HG03196 (cell line): ENCODE measurements around the gene ADA.
"Not testable (repeated sequence)": the region's sequence is repeated elsewhere in the genome, so short reads cannot be mapped to it uniquely, and the experiment has no call there.

ENCODE experiments used
- ATAC-seq: cut with Tn5 transposase; IDR thresholded peaks from one replicate; pipeline ENCODE4 v1.9.1; 2021; ENCODE audit not compliant: unreplicated experiment

Gene ADA

DNA sequence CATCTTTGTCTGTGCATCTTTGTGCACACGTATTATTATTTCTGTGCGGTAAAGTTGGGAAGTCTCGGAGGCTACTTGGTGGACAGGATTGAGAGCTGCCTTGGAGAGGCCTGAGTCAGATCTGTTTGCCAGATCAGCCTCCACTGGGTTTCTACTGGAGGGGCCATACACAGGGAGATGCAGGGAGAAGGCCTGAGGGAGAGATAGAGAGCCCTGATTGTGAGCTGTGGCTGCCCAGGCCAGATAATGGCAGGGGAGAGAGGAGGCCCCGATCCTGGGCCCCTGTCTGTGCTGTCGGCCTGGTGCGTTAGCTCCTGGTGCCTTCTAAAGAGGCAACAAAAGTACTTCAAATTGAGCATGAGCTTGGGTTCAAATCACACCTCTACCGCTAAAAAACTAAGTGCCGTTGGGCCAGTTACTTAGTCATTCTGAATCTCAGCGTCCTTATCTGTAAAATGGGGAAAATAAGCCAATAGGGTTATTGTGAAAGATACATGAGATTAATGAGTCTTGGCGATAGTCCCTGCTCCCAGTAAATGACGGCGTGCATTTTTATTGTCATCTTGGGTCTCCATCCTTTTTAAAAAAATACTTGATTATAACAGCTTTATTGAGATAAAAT, 27.6 kb upstream of the ADA start:
- no peak for ATAC-seq

DNA sequence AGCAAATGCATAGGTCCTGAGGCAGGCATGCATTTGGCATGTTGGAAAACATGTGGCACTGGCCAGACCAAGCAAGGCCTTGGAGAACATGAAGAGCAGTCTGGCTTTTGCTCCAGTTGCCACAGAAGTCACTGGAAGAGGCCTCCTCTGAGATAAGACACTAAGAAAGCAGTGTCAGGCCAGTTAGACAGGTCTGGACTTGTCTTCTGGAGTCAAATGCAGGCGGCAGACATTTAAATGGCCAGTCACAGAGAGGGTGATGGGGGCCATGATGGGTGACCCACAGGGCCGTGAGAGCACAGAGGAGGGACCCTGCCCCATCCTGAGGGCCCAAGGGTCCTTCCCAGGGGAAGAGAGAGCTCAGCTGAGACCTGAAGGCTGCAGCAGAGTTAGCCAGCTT, 26.7 kb upstream of the ADA start:
- ATAC-seq: no peak

DNA sequence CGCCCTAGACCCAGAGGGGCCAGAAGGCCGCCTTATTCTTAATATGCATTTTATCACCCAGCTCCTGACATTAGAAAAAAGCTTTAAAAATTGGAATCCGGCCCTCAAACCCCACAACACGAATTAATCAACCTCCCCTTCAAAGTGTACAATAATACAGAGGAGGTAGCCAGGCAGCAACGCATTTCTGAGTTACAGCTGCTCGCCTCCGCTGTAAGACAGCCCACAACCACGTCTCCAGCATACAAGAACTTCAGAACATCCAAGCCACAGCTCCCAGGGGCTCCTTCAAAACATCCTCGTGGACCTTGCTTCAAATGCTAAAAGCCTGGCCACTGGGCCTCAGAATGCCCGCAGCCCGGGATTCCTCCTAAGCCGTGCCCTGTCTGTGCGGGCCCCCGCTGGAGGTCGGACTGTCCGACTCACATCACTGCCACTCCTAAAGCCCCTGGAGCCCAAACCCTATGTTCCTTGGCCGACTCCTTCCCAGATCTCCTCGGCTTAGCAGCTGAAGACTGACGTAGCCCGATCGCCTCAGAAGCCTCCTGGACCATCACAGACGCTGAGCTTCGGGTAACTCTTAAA, 20.9 kb upstream of the ADA start:
- ATAC-seq: not testable (repeated sequence)

DNA sequence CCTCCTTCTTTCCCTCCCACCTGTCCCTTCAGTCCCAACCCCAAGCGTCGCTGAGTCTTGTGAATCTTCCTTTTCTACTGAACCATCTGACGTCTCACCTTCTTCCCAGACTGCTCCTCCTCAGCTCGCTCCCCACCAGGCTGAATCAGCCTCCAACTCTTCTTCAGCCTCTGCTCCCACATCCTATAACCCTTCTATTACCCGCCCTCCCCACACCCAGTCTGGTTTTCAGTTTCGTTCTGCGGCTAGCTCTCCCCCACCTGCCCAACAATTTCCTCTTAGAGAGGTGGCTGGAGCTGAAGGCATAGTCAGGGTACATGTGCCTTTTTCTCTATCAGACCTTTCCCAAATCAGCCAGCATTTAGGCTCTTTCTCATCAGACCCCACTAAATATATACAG, 20.0 kb upstream of the ADA start:
- ATAC-seq: not testable (repeated sequence)

DNA sequence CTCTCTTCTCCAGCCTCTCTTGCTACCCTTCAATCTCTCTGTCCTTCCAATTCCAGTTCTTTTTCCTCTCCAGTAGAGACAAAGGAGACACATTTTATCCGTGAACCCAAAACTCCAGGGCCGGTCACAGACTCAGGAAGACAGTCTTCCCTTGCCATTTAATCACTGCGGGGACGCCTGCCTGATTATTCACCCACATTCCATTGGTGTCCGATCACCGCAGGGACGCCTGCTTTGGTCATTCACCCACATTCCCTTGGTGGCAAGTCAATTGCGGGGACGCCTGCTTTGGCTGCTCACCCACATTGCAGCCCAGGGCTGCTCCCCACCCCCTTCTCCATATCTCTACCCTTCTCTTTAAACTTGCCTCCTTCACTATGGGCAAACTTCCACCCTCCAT, 19.4 kb upstream of the ADA start:
- not testable (repeated sequence) for ATAC-seq

DNA sequence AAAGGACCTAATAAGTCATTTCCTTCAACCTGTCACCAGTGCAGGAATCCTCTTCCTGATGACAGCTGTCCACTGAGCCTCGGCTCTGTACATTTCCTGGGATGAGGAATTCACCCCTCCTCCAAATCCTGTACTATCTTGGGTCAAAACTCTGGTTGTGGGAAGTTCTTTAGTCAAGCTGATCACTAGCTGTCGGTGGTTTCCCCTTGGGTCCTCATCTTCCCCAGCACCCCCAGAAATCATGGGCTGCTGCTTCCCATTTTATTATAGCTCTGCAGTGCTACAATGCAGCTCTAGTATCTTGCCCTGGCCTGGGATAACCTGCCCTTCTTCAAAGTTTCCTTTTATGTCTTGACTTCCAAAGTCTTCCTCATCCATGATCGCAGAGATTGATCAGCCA, 14.6 kb upstream of the ADA start:
- ATAC-seq: no peak

DNA sequence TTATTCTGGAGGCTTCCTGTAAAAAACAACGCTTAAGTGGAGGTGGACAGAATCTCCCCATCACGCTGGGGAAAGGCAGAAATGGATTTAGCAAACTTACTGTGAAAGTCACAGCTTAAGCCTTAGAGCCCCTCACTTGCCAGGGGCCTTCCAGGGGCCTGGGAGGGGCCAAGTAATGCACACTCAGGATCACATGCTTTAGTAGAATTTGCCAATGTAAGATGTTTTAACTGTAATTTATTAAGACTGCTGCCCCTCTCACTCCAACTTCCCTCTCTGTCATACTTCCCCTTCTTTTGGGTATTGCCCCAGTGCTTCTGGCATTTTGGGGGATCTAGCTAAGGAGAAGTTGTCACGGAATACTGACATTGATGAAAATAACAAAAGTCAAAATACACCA, 12.6 kb upstream of the ADA start:
- no peak for ATAC-seq

DNA sequence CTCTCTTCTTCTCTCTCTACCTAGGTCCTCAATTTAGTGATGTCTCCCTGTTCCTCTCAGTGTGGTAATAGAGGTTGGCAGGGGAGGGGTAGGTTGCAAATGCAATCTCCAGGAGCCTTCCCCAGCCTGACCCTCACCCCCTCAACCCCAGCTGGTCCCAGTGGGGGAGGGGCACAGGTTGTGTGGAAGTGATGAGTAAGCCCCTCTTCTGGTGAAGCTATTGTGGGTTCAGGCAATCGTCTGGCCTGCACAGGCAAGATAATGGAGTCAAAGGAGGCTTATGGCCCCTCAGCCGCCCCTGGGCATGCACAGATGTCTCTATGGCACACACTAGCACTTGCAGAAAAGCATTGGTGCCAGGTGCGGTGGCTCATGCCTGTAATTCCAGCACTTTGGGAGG, 10.8 kb upstream of the ADA start:
- no peak for ATAC-seq

DNA sequence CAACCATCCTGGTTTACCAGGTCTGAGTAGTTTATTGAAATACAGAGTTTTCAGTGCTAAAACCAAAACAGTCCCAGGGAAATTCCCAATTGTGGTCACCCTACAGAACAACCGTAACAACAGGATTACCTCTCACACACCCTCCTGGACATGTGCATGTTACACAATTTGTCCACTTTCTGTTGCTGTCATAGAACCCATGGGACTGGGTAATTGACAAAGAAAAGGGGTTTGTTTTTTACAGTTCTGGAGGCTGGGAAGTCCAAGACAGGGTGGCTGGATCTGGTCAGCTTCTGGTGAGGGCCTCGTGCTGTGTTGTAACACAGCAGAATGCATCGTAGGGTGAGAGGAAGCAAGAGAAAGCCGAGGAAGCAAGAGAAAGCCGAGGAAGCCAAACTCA, 9.1 kb upstream of the ADA start:
- no peak for ATAC-seq

DNA sequence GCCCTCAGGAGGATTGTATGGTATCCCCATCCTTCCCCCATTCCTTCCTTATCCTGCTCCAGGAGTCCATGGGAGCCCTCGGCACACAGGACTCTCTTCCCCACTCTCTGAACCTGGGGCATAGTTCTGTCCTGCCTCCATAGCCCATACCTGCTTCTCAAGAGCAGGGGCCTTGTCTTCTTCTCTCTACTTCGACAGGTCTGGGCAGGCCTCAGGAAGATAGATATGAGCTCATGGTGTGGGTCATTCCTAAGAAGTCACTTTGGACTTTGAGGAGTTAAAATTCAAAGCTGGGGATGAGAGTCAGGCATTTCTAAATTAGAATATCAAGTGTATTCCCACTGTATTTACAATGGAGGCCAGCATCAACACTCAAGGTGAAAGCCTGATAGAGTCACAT, 8.4 kb upstream of the ADA start:
- ATAC-seq: no peak

DNA sequence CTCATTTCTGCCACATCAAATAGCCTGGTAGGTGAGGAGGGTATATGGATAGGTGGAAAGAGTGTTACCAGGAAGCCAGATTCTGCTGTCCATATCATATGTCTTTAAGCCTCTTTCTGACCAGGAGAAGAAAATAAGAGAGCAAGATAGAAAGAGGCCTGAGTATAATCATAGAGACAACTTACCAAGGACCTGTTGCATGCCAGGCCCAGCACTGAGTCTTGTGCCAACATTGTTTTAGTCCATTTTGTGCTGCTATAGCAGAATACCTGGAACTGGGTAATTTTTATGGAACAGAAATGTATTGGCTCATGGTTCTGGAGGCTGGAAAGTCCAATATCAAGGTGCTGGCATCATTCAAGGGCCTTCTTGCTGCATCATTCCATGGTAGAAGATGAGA, 7.3 kb upstream of the ADA start:
- no peak for ATAC-seq

DNA sequence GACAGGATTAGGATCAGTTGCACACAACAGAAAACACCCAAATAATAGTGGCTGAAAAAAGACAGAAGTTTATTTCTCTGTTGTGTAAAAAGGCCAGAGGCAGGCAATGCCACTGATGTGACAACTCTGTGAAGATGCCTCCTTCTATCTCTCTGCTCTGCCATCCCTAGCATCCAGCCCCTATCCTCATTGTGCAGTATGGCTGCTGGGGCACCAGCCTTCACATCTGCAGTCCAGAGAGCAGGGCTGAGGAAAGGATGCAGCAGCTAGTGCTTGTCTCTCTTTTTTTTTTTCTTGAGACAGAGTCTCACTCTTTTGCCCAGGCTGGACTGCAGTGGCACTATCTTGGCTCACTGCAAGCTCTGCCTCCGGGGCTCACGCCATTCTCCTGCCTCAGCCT, 6.4 kb upstream of the ADA start:
- ATAC-seq: no peak

DNA sequence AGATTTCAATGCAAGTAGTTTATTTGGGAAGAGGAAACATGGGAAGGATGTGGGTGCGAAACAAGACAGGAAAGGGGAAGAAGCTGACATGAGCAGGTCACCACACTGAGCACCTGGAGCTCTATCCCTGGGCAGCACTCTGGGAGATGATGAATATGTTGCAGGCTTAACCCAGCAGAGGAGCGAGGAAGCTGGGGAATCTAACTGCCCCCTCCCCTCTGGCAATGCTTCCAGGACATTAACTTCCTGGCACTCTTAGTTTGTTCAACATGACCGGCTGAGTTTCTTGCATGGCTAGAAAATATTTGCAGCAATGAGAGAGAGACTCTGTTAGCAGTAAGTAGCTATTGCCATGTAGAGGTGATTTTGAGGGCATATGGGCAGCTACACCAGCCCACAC, 4.9 kb upstream of the ADA start:
- ATAC-seq: no peak

DNA sequence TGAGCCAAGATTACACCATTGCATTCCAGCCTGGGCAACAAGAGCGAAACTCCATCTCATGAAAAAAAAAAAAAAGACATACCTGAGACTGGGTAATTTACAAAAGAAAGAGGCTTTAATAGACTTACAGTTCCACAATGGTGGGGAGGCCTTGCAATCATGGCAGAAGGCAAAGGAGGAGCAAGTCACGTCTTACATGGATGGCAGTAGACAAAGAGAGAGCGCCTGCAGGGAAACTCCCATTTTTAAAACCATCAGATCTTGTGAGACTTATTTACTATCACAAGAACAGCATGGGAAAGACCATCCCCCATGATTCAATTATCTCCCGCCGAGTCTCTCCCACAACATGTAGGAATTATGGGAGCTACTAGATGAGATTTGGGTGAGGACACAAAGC, 2.7 kb upstream of the ADA start:
- not testable (repeated sequence) for ATAC-seq

DNA sequence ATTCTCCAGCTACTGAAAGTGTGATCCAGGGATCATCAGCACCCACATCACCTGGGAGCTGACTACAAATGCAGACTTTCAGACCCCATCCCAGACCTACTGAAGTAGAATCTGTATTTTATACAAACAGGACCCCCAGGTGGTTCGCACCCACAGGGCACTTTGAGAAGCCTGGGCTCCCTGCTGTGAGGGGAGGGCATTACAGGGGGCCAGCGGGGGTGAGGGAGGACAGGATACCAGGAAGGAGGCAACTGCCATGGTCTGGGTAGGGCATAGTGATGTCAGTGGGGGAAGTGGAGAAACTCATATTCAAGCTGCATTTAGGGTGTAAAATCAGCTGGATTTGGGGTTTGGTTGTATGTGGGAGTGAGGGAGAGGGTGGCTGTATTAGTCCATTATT, 2.0 kb upstream of the ADA start:
- ATAC-seq: no peak

DNA sequence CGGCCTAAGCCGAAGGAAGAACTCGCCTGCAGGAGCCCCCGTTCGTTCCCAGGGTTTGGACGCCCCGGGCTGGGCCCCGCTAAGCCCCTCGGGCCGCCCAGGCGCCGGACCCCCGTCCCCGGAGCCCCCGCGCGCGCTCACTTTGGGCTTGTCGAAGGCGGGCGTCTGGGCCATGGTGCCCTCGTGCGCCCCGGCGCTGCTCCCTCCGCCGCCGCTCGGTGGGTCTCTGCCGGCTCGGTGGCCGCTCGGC, 140 bp downstream of the ADA start:
- no peak for ATAC-seq

DNA sequence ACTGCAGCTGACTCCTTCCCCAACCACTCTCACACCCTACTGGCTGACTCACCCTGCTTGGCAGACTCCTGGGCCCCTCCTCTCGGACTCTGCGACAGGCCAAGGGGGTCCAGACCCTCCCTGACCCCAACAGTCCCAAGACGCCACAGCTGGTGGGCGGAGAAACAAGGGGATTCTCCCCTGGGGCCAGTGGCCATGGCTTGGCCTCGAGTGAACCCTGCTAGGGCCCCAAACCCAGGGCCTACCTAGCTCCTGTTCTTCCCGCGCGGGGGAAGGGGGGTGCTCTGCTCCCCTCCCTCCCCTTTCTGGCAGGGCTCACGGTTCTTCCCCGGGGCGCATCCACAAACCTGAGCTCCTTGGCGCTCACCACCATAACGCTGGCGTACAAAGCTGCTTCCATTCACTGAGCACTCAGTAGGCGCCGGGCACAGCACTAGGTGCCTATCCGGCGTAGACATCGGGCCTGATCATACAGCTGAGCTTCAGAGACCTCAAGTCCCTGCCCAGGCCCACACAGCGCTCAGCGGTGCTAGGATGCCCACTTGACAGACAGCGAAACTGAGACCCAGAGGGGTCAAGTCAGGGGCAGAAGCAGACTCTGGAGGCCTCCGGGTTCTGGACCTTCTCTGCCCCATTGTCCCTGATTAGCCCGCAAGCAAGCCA, 597 bp downstream of the ADA start:
- ATAC-seq: no peak

DNA sequence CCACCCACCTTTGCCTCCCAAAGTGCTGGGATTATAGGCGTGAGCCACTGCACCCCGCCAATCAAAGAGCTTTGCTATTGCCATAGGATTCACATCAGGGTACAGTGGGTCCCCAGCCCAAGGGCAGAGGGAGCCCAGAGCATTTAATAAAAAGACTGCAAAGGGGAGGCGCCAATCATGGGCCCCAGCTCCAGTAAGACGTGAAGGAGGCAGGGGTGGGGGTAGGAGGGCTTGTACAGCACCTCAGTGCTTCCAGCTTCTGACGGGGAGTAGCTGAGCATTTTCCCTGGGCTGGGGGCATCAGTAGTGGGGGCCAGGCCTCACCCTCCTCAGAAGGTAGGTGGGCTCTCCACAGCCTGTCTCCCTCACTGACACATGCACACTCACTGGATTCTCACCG, 1.5 kb downstream of the ADA start:
- ATAC-seq: no peak

DNA sequence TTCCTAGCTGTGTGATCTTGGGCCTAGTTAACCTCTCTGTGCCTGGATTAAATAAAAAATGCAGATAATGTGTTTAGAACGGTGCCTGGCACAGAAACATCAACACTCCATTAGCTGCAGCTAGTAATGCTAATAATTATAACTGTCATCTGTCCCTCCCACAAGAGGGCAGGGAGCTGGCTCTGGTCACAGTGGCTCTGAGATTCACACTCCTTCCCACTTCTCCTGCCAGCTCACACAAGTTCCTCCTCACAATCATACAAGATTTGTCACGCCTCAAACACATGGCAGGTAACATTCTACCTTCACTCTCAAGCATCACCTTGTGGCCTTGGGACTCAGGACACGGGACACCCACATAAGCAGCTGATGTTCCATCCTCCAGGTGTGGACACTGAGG, 2.4 kb downstream of the ADA start:
- no peak for ATAC-seq

DNA sequence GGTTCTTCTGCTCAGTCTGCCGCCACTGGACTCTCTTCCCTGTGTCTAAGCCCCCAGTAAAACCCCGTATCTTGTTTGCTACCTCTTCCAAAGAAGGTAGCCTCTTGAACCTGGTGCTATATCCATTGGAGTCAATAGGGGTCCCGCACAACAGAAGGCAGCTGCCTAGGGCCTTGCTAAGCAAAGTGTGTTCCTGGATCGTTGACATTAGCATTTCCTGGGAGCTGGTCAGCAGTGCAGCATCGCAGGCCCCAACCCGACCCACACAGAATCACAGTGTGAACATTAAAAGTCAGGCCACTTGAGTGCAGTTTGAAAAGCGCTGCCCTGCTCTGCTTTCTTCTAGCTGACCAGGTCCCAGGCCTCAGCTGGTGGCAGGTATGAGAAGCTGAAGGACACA, 2.9 kb downstream of the ADA start:
- ATAC-seq: no peak

DNA sequence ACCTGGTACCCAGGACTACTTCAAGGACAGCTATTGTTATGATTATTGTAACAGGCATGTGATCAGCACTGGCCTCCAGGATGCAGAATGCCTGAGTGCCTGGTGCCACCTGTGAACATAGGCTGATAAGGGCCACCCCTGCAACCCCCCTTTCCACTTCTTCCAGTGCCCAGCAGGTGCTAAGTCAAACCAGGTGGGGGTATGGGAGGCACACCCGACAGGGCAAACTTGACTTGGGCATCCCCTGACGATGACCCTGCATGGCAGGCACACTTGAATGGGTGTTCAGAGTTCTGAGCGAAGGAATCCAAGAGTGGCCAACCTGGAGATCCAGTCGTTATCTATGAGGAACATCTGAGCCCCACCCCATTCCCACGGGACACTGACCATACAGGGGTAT, 3.4 kb downstream of the ADA start:
- ATAC-seq: no peak

DNA sequence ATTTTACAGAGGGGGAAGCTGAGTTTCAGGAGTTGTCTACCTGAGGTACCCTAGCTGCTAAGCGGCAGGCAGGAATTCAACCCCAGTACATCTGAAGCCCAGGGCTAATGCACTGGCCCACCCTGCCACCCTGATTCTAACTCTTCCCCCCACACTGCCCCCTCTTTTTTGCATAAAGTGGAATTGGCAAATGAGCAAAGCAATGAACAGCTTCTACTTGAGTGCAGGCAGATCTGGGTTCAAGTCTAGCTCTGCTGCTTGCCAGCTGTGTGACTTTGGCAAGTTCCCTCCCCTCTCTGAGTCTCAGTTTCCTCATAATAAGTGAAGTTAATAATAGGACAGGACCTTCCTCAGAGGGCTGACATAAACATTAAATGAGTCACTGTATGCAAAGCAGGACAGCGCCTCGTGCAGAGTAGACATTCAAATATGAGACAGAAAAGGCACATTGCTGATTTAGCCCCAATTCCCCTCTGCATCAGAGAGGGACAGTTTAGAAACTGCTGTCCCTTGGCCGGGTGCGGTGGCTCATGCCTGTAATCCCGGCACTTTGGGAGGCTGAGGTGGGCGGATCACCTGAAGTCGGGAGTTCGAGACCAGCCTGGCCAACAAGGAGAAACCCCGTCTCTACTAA, 4.7 kb downstream of the ADA start:
- ATAC-seq: peak; percentile 46
